CD14-positive monocyte (primary cell): Measurements from ENCODE around the gene PPFIA1. TPM values are rescaled to one million over a fixed set of nuclear protein-coding genes. Genes with fewer than 3 reads are reported as not detected.

Experiments
- DNase-seq, 3 donors: peaks; one replicate each; pipeline ENCODE4 v3.0.0-alpha.2; 2011 to 2022
- H2AFZ ChIP-seq: 2 replicates; pipeline ENCODE4 v1.6.0; 2012; ENCODE audit warnings: mild to moderate bottlenecking, low read depth, low read length, inconsistent platforms; ENCODE audit not compliant: insufficient read depth, poor library complexity, severe bottlenecking
- H3K27ac ChIP-seq, 2 donors: 1 replicate in 1 of 2; 2 replicates in 1 of 2; pipeline ENCODE4 v1.5.1; 2012 to 2013; ENCODE audit warnings: low read length in 2 of 2, control low read depth in 1 of 2, inconsistent platforms in 1 of 2, low read depth in 1 of 2, mild to moderate bottlenecking in 1 of 2
- H3K27me3 ChIP-seq, 2 donors: one replicate each; pipeline versions ENCODE4 v1.6.0 to v1.6.1; 2011 to 2013; ENCODE audit warnings: low read length in 2 of 2; ENCODE audit not compliant: control insufficient read depth in 2 of 2, insufficient read depth in 2 of 2
- H3K36me3 ChIP-seq, 2 donors: replicated peaks in 1 of 2; 1 replicate in 1 of 2; 2 replicates in 1 of 2; pipeline versions ENCODE4 v1.5.1 to v1.6.1; 2012 to 2013; ENCODE audit warnings: low read length in 2 of 2, control low read depth in 1 of 2, inconsistent platforms in 1 of 2, mild to moderate bottlenecking in 1 of 2; ENCODE audit not compliant: insufficient read depth in 2 of 2, control insufficient read depth in 1 of 2
- H3K4me1 ChIP-seq, 2 donors: 1 replicate in 1 of 2; 2 replicates in 1 of 2; pipeline versions ENCODE4 v1.5.1 to v1.6.1; 2012 to 2013; ENCODE audit warnings: low read length in 2 of 2, control low read depth in 1 of 2, inconsistent platforms in 1 of 2, mild to moderate bottlenecking in 1 of 2, moderate library complexity in 1 of 2; ENCODE audit not compliant: insufficient read depth in 2 of 2, control insufficient read depth in 1 of 2
- H3K4me2 ChIP-seq: replicated peaks from 2 replicates; pipeline ENCODE3; 2012; ENCODE audit warnings: low read length, moderate library complexity, mild to moderate bottlenecking; ENCODE audit not compliant: poor library complexity, severe bottlenecking; ENCODE audit errors: extremely low read depth
- H3K4me3 ChIP-seq, 3 experiments: fragments of 200-600 bp in 1 of 3; sonication (generic) in 1 of 3; replicated peaks in 1 of 3; 1 replicate in 2 of 3; 2 replicates in 1 of 3; pipeline ENCODE4 v1.5.1; 2011 to 2013; ENCODE audit warnings: low read length in 3 of 3, mild to moderate bottlenecking in 3 of 3, control low read depth in 2 of 3, low read depth in 2 of 3, inconsistent platforms in 1 of 3, moderate library complexity in 1 of 3
- H3K79me2 ChIP-seq: 2 replicates; pipeline ENCODE4 v1.6.0; 2012; ENCODE audit warnings: mild to moderate bottlenecking, control low read depth, inconsistent platforms, low read length, moderate library complexity; ENCODE audit not compliant: insufficient read depth
- H3K9ac ChIP-seq: 2 replicates; pipeline ENCODE4 v1.6.0; 2017; ENCODE audit warnings: low read length, mild to moderate bottlenecking; ENCODE audit not compliant: insufficient read depth, poor library complexity, severe bottlenecking
- H3K9me3 ChIP-seq, 2 donors: replicated peaks in 1 of 2; 1 replicate in 1 of 2; 2 replicates in 1 of 2; pipeline versions ENCODE4 v1.5.1 to v1.6.1; 2012 to 2013; ENCODE audit warnings: low read length in 2 of 2, control low read depth in 1 of 2; ENCODE audit not compliant: control insufficient read depth in 1 of 2, insufficient read depth in 1 of 2
- H4K20me1 ChIP-seq: 2 replicates; pipeline ENCODE4 v1.6.0; 2012; ENCODE audit warnings: mild to moderate bottlenecking, low read length, control low read depth, moderate library complexity; ENCODE audit not compliant: insufficient read depth
- H3K27ac Mint-ChIP-seq, 7 donors: one replicate each; pipeline ENCODE4 v1.8.0; 2020; ENCODE audit warnings: mild to moderate bottlenecking in 7 of 7, mixed read lengths in 7 of 7, moderate library complexity in 6 of 7, inconsistent platforms in 2 of 7
- H3K27me3 Mint-ChIP-seq, 3 donors: one replicate each; pipeline ENCODE4 v1.8.0; 2021 to 2022; ENCODE audit warnings: low read depth in 3 of 3, mild to moderate bottlenecking in 3 of 3, mixed read lengths in 3 of 3, moderate library complexity in 3 of 3, inconsistent platforms in 1 of 3
- H3K36me3 Mint-ChIP-seq, 2 donors: one replicate each; pipeline ENCODE4 v1.8.0; 2020; ENCODE audit warnings: mixed read lengths in 2 of 2, inconsistent platforms in 1 of 2, mild to moderate bottlenecking in 1 of 2
- H3K4me1 Mint-ChIP-seq: one replicate; pipeline ENCODE4 v1.8.0; 2020; ENCODE audit warnings: mild to moderate bottlenecking, mixed read lengths
- H3K4me3 Mint-ChIP-seq, 2 donors: one replicate each; pipeline ENCODE4 v1.8.0; 2020; ENCODE audit warnings: mild to moderate bottlenecking in 2 of 2, mixed read lengths in 2 of 2, moderate library complexity in 1 of 2
- H3K9me3 Mint-ChIP-seq, 7 donors: one replicate each; pipeline ENCODE4 v1.8.0; 2020 to 2022; ENCODE audit warnings: mixed read lengths in 7 of 7, mild to moderate bottlenecking in 6 of 7, moderate library complexity in 6 of 7, inconsistent platforms in 2 of 7
- WGBS: methylation state at CpG from one replicate; pipeline ENCODE4 v1.1.5; 2013; ENCODE audit warnings: missing lambda C conversion rate; ENCODE audit not compliant: insufficient coverage; 5-methylcytosine and 5-hydroxymethylcytosine counted together
- intact Hi-C, 2 donors: fragments of 100-400 bp; cut with micrococcal nuclease; formaldehyde crosslinking; loops; one replicate each; pipeline versions ENCODE4 v1.15.0 to v1.15.1; 2023
- polyA plus RNA-seq, 3 donors: library from polyadenylated mRNA; depleted of rRNA in 1 of 3; unstranded in 2 of 3; stranded (reverse) in 1 of 3; fragments of 300-500 nt in 2 of 3; fragments of >200 nt in 1 of 3; fragmentation: Illumina TruSeq in 2 of 3; gene quantifications; 1 replicate in 2 of 3; 2 replicates in 1 of 3; pipeline ENCODE4 v1.2.3, GENCODE V29; 2012 to 2021
- TF ChIP-seq, protein P1 (sequence below): fragments of 200-600 bp; IDR thresholded peaks from one replicate; pipeline ENCODE4 v1.8.0; 2022; ENCODE audit warnings: antibody characterized with exemption, mild to moderate bottlenecking

PPFIA1 gene
- polyA plus RNA-seq, 3 donors = 7.5 to 65.7 (median 15.5) TPM

DNA sequence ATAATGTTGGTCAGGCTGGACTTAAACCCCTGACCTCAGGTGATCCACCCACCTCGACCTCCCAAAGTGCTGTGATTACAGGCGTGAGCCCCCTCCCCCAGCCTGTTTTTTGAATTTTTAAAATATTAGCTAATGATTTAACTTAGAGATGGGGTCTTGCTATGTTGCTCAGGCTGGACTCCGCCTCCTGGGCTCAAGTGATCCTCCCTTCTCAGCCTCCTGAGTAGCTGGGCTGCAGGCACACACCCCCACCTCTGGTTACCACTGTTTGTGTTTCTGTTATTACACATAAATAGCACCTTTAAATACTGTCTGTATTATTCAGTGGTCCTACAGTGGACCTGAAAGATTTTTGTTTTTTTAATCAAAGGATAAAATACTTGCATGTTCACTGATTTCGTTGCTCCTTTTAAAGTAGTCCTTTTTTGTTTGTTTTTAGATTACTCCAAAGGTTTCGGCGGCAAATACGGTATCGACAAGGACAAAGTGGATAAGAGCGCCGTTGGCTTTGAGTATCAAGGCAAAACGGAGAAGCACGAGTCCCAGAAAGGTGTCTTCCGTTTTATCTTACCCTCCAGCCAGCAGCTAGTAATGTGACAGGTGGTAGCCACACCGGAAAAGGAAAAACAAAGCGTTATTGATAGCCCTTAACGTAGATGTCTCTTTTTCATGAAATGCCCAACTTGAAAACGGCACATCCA is 149.0 kb downstream of the PPFIA1 start:
- H3K27me3 Mint-ChIP-seq = peaks cover 82 to 100% (median 94%) of the 10 kb centered on the region in 3 donors
- Histone ChIP-seq H3K27me3 (peaks cover 15 to 97% of the 10 kb centered on the region in 2 donors), H3K9ac (no peak overlapping the region), H3K4me3 (no peak overlapping the region), H3K27ac (no peak overlapping the region), H3K36me3 (no peaks in the 10 kb centered on the region), H4K20me1 (peaks cover 8% of the 10 kb centered on the region), H3K4me1 (peaks cover 22 to 26% of the 10 kb centered on the region in 2 donors), H2AFZ (no peak overlapping the region), H3K4me2 (no peak overlapping the region), H3K79me2 (no peaks in the 10 kb centered on the region), H3K9me3 (peaks cover 0 to 6% of the 10 kb centered on the region in 2 donors)
- H3K36me3 Mint-ChIP-seq = no peaks in the 10 kb centered on the region
- intact Hi-C loops = loop anchor here in 1 of 2 donors (10.0 kb wide), 1 partner anchor 215 kb away; the partner anchor contains the start of gene FADD
- DNase-seq = no peak
- no peak overlapping the region for H3K27ac Mint-ChIP-seq
- H3K4me1 Mint-ChIP-seq = peaks cover 25% of the 10 kb centered on the region
- 97% methylated on average over 13 of the region's 17 CpGs for WGBS
- H3K9me3 Mint-ChIP-seq = peaks cover 0 to 9% (median 5%) of the 10 kb centered on the region in 7 donors
- TF ChIP-seq, protein P1, sequence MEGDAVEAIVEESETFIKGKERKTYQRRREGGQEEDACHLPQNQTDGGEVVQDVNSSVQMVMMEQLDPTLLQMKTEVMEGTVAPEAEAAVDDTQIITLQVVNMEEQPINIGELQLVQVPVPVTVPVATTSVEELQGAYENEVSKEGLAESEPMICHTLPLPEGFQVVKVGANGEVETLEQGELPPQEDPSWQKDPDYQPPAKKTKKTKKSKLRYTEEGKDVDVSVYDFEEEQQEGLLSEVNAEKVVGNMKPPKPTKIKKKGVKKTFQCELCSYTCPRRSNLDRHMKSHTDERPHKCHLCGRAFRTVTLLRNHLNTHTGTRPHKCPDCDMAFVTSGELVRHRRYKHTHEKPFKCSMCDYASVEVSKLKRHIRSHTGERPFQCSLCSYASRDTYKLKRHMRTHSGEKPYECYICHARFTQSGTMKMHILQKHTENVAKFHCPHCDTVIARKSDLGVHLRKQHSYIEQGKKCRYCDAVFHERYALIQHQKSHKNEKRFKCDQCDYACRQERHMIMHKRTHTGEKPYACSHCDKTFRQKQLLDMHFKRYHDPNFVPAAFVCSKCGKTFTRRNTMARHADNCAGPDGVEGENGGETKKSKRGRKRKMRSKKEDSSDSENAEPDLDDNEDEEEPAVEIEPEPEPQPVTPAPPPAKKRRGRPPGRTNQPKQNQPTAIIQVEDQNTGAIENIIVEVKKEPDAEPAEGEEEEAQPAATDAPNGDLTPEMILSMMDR = no peak
- peak overlapping the region in 1 of 2 donors; percentile 72 for H3K4me3 Mint-ChIP-seq

DNA sequence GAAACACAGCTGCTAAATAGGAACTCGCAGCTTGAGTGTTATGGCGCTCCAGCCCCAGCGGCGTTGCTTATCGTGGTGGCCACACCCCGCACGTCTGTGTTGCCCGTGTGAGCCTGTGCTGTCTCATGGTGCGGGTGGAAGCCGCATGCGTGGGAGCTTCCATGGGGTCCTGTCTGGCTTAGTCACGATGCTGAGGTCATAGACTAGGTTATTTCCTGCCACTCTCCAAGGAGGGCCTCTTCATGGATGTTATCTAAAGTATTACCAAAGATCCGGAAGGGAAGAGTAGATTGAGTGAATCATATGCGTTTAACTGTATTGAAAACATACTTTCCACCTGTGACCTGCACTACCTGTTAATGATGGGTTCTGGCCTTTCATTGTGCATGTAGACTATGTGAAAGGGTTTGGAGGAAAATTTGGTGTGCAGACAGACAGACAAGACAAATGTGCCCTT is 149.5 kb downstream of the PPFIA1 start:
- no peaks in the 10 kb centered on the region for H3K79me2 ChIP-seq
- no peaks in the 10 kb centered on the region for H3K36me3 Mint-ChIP-seq
- no peaks in the 10 kb centered on the region for H3K36me3 ChIP-seq
- no peak overlapping the region for H3K4me2 ChIP-seq
- no peak overlapping the region for H2AFZ ChIP-seq
- H3K4me1 Mint-ChIP-seq = peaks cover 24% of the 10 kb centered on the region
- peaks cover 24 to 26% of the 10 kb centered on the region in 2 donors for H3K4me1 ChIP-seq
- H3K9me3 Mint-ChIP-seq = peaks cover 0 to 9% (median 5%) of the 10 kb centered on the region in 7 donors
- intact Hi-C loops = loop anchor here in 1 of 2 donors (10.0 kb wide), 1 partner anchor 215 kb away; the partner anchor contains the start of gene FADD
- peaks cover 0 to 6% of the 10 kb centered on the region in 2 donors for H3K9me3 ChIP-seq
- H3K4me3 Mint-ChIP-seq = peak overlapping the region in 1 of 2 donors; percentile 72
- 90% methylated on average over 12 of the region's 14 CpGs for WGBS
- peaks cover 80 to 100% (median 94%) of the 10 kb centered on the region in 3 donors for H3K27me3 Mint-ChIP-seq
- H3K27ac Mint-ChIP-seq = no peak overlapping the region
- no peak overlapping the region for H3K9ac ChIP-seq
- no peak for DNase-seq
- H3K27me3 ChIP-seq = peaks cover 15 to 97% of the 10 kb centered on the region in 2 donors
- H4K20me1 ChIP-seq = peaks cover 8% of the 10 kb centered on the region
- no peak overlapping the region for H3K4me3 ChIP-seq
- TF ChIP-seq, protein P1 = no peak
- no peak overlapping the region for H3K27ac ChIP-seq
